Heart right ventricle (tissue), 16 donors: ENCODE results near the gene PRKN. TPM values are rescaled to one million over a fixed set of nuclear protein-coding genes. Genes with fewer than 3 reads are reported as not detected.

Source experiments
- ATAC-seq, 8 donors: fragments of 200-7000 bp; cut with Tn5 transposase; one replicate each; pipeline ENCODE4 v1.9.1; 2020; ENCODE audit warnings: mild to moderate bottlenecking in 8 of 8, moderate library complexity in 8 of 8, moderate number of reproducible peaks in 1 of 8
- DNase-seq, 2 donors: peaks; one replicate each; pipeline ENCODE4 v3.0.0-alpha.2; 2020
- H3K27ac ChIP-seq, 10 donors: fragments of 200-600 bp; sonication (generic) in 2 of 10; one replicate each; pipeline versions ENCODE4 v1.5.0 to v1.8.0; 2020 to 2022; ENCODE audit warnings: mild to moderate bottlenecking in 3 of 10
- H3K27me3 ChIP-seq, 7 donors: fragments of 200-600 bp; one replicate each; pipeline ENCODE4 v1.8.0; 2021 to 2022; ENCODE audit warnings: mild to moderate bottlenecking in 2 of 7
- H3K36me3 ChIP-seq, 9 donors: fragments of 200-600 bp; sonication (generic) in 1 of 9; one replicate each; pipeline versions ENCODE4 v1.5.0 to v1.8.0; 2020 to 2022; ENCODE audit warnings: mild to moderate bottlenecking in 2 of 9
- H3K4me1 ChIP-seq, 9 donors: fragments of 200-600 bp; sonication (generic) in 1 of 9; one replicate each; pipeline versions ENCODE4 v1.5.0 to v1.8.0; 2020 to 2022; ENCODE audit warnings: mild to moderate bottlenecking in 4 of 9
- H3K4me3 ChIP-seq, 10 donors: fragments of 200-600 bp; sonication (generic) in 2 of 10; one replicate each; pipeline versions ENCODE4 v1.5.0 to v1.8.0; 2020 to 2022; ENCODE audit warnings: mild to moderate bottlenecking in 7 of 10, moderate library complexity in 2 of 10
- H3K9me3 ChIP-seq, 11 donors: fragments of 200-600 bp in 10 of 11; sonication (generic) in 2 of 11; one replicate each; pipeline versions ENCODE4 v1.5.0 to v1.8.0; 2013 to 2022; ENCODE audit warnings: mild to moderate bottlenecking in 2 of 11, control low read depth in 1 of 11, moderate library complexity in 1 of 11
- WGBS, 2 donors: extraction: QIAGEN DNeasy Blood & Tissue Kit; methylation state at CpG; one replicate each; pipeline ENCODE4 v1.1.7; 2013; ENCODE audit warnings: inconsistent platforms in 1 of 2; 5-methylcytosine and 5-hydroxymethylcytosine counted together
- intact Hi-C, 10 donors: fragments of 100-400 bp; cut with DNase I; formaldehyde crosslinking; loops; one replicate each; pipeline versions ENCODE4 v1.11.1 to v1.14.2; 2022
- polyA plus RNA-seq, 2 donors: library from polyadenylated mRNA; stranded (reverse); fragments of 200-250 nt; gene quantifications; one replicate each; pipeline ENCODE4 v1.2.3, GENCODE V29; 2013
- total RNA-seq, 10 donors: library from RNA; stranded (reverse); fragmentation: NEBNext Ultra II Directional in 3 of 10; extraction: Animal tissue kit (Norgen Biotek cat#: 25700) in 3 of 10; gene quantifications; one replicate each; pipeline versions ENCODE4 v1.2.1 to v1.2.4, GENCODE V29; 2021 to 2023
- TF ChIP-seq, protein P1 (sequence below), 9 donors: fragments of 200-600 bp; sonication (generic) in 2 of 9; IDR thresholded peaks; one replicate each; pipeline versions ENCODE4 v1.5.0 to v1.8.0; 2021 to 2022; ENCODE audit warnings: antibody characterized with exemption in 9 of 9, mild to moderate bottlenecking in 5 of 9, moderate library complexity in 1 of 9
- donor health status: Arrhythmogenic right ventricular cardiomyopathy.
- donor health status: ischemic (EF 13 %, LVEDD 7.1; RV severe dilation, severe dysfunction).
- donor health status: healthy with polysubstance abuse.
- donor health status: DM: no; HTN: yes; CAD: no.
- donor health status: DM: no; HTN: no; CAD: no.
- donor health status: ischemic (EF 25% LVEDD 6.9; RV normal size, moderate dysfunction).
- donor health status: ischemic (EF 25% LVEDD 5.7; RV mildly dilated, moderate dysfunction).
- donor health status: healthy.
- donor health status: DM: yes; HTN: yes; CAD: no.
- donor health status: Ischemic cardiomyopathy.
- donor health status: ischemic (EF 35%, LVEDD 5.7; RV mildly dilated, moderate dysfunction).
- donor health status: nonischemic (EF 11% LVEDD 7.7; RV severe dilation, severe dysfunction).
- donor health status: DM: yes; HTN: yes; CAD: no.
- donor health status: PGD.
- donor health status: ischemic (EF 29% LVEDD 5.4; RV normal size, mild dysfunction).
- donor health status: nonischemic (EF 23%, LVEDD 6.1; RV moderate dilation, normal function).

Gene PRKN
- total and polyA plus RNA-seq, 12 donors, result 2.3 to 27.7 (median 26.3) TPM

DNA sequence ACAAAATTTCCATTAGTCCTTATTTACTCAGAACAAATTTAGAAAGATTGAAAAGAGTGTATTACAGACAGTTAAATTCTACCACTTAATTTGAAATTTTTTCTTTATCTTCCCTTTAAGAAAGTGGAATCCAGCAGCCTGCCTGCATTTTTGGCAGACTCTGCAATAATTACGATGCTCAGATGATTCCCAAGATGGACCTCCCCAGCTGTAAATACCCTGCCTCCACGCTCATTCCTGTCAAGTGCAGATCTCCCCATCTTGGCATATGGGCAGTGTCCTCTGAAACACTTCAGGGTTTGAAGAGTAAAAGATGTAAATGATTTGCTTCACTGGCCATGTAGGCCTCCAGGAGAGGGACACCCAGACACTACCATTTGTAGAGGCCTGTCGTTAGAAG is 471.2 kb downstream of the PRKN start:
- 74% methylated on average over 3 of the region's 3 CpGs for WGBS, 2 donors

DNA sequence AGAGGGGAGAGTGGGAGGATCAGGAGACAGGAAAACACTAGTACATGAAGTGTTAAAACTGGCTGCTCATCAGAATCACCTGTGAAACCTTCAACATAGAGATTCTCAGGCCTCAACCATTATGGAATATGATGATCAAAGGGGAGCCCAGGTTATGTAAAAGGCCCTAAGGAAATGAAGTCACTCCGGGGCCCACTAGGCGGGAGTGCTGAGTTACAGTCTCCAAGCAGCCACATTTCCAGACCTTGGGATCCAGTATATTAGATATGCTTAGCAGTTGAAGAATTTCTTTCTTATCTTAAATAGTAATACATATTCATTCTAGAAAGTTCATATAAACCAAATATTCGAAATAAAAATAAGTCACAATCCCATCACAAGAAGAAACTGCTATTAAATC is 476.3 kb downstream of the PRKN start:
- intact Hi-C loops, result no loop called here

More for the DNA sequence above, 471.2 kb downstream of the PRKN start:
- ATAC-seq (no peak), DNase-seq (no peak)
- H3K27me3 ChIP-seq, result no peaks in the 10 kb centered on the region
- H3K27ac ChIP-seq, result no peak overlapping the region
- intact Hi-C loops, result no loop called here
- H3K4me3 ChIP-seq, result no peak overlapping the region
- TF ChIP-seq, protein P1, sequence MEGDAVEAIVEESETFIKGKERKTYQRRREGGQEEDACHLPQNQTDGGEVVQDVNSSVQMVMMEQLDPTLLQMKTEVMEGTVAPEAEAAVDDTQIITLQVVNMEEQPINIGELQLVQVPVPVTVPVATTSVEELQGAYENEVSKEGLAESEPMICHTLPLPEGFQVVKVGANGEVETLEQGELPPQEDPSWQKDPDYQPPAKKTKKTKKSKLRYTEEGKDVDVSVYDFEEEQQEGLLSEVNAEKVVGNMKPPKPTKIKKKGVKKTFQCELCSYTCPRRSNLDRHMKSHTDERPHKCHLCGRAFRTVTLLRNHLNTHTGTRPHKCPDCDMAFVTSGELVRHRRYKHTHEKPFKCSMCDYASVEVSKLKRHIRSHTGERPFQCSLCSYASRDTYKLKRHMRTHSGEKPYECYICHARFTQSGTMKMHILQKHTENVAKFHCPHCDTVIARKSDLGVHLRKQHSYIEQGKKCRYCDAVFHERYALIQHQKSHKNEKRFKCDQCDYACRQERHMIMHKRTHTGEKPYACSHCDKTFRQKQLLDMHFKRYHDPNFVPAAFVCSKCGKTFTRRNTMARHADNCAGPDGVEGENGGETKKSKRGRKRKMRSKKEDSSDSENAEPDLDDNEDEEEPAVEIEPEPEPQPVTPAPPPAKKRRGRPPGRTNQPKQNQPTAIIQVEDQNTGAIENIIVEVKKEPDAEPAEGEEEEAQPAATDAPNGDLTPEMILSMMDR (IDR thresholded peaks at IDR 0.05), result no peak
- no peaks in the 10 kb centered on the region for H3K9me3 ChIP-seq
- H3K36me3 ChIP-seq, result no peaks in the 10 kb centered on the region
- H3K4me1 ChIP-seq, result no peaks in the 10 kb centered on the region

DNA sequence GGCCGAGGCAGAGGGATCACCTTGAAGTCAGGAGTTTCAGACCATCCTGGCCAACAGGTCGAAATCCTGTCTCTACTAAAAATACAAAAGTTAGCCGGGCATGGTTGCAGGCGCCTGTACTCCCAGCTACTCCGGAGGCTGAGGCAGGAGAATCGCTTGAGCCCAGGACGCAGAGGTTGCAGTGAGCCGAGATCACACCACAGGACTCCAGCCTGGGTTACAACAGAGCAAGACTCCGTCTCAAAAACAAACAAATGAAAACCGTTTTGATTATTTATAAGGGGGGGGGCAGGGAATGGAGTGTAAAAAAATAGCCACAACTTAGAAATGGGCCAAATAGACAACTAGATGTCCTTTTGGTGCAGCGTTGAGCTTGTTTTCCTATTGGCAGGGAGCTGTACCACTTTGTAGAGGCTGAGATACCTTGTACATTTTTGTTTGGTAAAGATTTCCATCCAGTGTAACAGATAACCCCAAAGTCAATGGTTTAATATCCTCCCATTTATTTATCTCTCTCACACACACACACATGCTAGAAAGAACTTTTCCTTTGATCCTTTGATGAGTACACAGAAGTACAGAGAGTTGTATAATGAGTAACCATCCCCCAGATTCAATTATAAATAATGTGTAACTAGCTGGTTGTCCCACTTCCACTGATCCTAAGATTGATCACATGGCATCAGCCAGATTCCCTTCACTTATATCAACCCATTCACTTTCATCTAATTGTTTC is 477.5 kb downstream of the PRKN start:
- no peak overlapping the region for H3K4me3 ChIP-seq
- intact Hi-C loops, result no loop called here
- no peak overlapping the region for H3K27ac ChIP-seq
- DNase-seq (no peak), ATAC-seq (no peak)
- H3K4me1 ChIP-seq, result no peaks in the 10 kb centered on the region
- H3K36me3 ChIP-seq, result no peaks in the 10 kb centered on the region
- WGBS, 2 donors, result 87 to 93% methylated on average over 11 of the region's 11 CpGs
- no peaks in the 10 kb centered on the region for H3K9me3 ChIP-seq
- no peaks in the 10 kb centered on the region for H3K27me3 ChIP-seq
- TF ChIP-seq, protein P1 (IDR thresholded peaks at IDR 0.05), result no peak

More for the DNA sequence above, 476.3 kb downstream of the PRKN start:
- TF ChIP-seq, protein P1 (IDR thresholded peaks at IDR 0.05), result peak in 1 of 9 donors; percentile 12
- Histone ChIP-seq H3K27me3 (no peaks in the 10 kb centered on the region), H3K36me3 (no peaks in the 10 kb centered on the region), H3K4me3 (no peak overlapping the region), H3K27ac (no peak overlapping the region), H3K4me1 (no peaks in the 10 kb centered on the region), H3K9me3 (no peaks in the 10 kb centered on the region)
- WGBS, 2 donors, result 82 to 89% methylated on average over 3 of the region's 3 CpGs
- DNase-seq (no peak), ATAC-seq (no peak)

DNA sequence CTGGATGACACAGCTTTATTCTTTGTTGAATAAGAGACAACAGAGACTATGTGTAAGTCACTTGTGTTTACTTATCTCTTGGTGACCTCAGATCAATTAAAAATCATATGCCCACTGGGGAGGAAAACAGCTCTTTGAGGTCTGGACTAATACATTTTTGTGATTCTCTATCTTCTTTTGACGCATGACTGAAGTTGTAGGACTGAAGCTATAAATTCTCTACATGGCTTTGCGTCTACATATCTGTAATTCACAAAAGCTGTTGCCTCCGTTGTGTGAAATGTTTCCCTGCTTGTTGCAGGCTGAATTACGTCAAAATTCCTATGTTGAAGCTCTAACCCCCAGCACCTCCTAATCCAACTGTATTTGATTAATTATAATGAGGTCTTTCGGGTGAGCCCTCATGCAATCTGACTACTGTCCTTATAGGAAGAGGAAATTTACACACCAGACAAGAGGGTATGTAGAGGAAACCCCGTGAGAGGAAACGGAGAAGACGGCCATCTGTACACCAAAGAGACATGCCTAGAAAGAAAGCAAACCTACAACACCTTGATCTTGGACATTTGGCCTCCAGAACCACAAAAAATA is 481.6 kb downstream of the PRKN start:
- Histone ChIP-seq H3K4me1 (no peaks in the 10 kb centered on the region), H3K27ac (no peak overlapping the region), H3K36me3 (no peaks in the 10 kb centered on the region), H3K4me3 (no peak overlapping the region), H3K27me3 (no peaks in the 10 kb centered on the region), H3K9me3 (no peaks in the 10 kb centered on the region)
- intact Hi-C loops, result no loop called here
- 88 to 89% methylated on average over 8 of the region's 8 CpGs for WGBS, 2 donors
- no peak for ATAC-seq
- no peak for DNase-seq
- TF ChIP-seq, protein P1 (IDR thresholded peaks at IDR 0.05), result no peak
